Activated naive CD8-positive, alpha-beta T cell treated with anti-CD3 and anti-CD28 coated beads, Interleukin-2, amount 10 ng/mL, durations not matched to agents 7 days and 5 days (primary cell): Measurements from ENCODE around the gene USP47. TPM values are rescaled to one million over a fixed set of nuclear protein-coding genes. Genes with fewer than 3 reads are reported as not detected.

Experiments
- ATAC-seq: fragments of 150-1000 bp; cut with Tn5 transposase; one replicate; pipeline ENCODE4 v1.10.0; 2021; ENCODE audit warnings: low read depth, moderate library complexity
- POLR2A ChIA-PET: fragments of 350-600 bp; sonication (Branson Sonifier 250); formaldehyde crosslinking; loops from one replicate; lab custom pipeline; 2021; ENCODE audit warnings: antibody characterized with exemption; lab: Charles Lee
- DNase-seq: peaks from one replicate; pipeline ENCODE4 v3.0.0; 2021
- H3K27ac Mint-ChIP-seq: one replicate; pipeline ENCODE4 v1.8.0; 2022; ENCODE audit warnings: mild to moderate bottlenecking, mixed read lengths
- H3K27me3 Mint-ChIP-seq: one replicate; pipeline ENCODE4 v1.8.0; 2022; ENCODE audit warnings: mild to moderate bottlenecking, moderate library complexity, mixed read lengths
- H3K36me3 Mint-ChIP-seq: one replicate; pipeline ENCODE4 v1.8.0; 2021; ENCODE audit warnings: mild to moderate bottlenecking, mixed read lengths
- H3K4me1 Mint-ChIP-seq: one replicate; pipeline ENCODE4 v1.8.0; 2021; ENCODE audit warnings: mixed read lengths
- H3K4me3 Mint-ChIP-seq: one replicate; pipeline ENCODE4 v1.8.0; 2022; ENCODE audit warnings: mild to moderate bottlenecking, moderate library complexity, mixed read lengths
- H3K9me3 Mint-ChIP-seq: one replicate; pipeline ENCODE4 v1.8.0; 2021; ENCODE audit warnings: mixed read lengths
- total RNA-seq, 2 experiments: library from RNA; stranded (reverse); gene quantifications; one replicate each; pipeline ENCODE4 v1.2.3, GENCODE V29; 2021

Gene USP47
- total RNA-seq, 2 experiments from 2014 or later: 43.7 to 46.0 TPM

- Mint-ChIP-seq H3K27ac (no peak overlapping the region), H3K36me3 (peaks cover 10% of the 10 kb centered on the region), H3K4me1 (peaks cover 31% of the 10 kb centered on the region), H3K9me3 (no peaks in the 10 kb centered on the region), H3K27me3 (no peaks in the 10 kb centered on the region), H3K4me3 (no peak overlapping the region)
- POLR2A ChIA-PET: no interaction called here
- no peak for ATAC-seq
- no peak for DNase-seq
Observed at GRCh38 chr11:11860103-11860979, 18.6 kb downstream of the USP47 start.

GRCh38 chr11:11862999-11863398 is 21.2 kb downstream of the USP47 start:
- H3K4me3 Mint-ChIP-seq: no peak overlapping the region
- peaks cover 22% of the 10 kb centered on the region for H3K36me3 Mint-ChIP-seq
- DNase-seq (no peak), ATAC-seq (no peak)
- peaks cover 36% of the 10 kb centered on the region for H3K4me1 Mint-ChIP-seq
- no peaks in the 10 kb centered on the region for H3K27me3 Mint-ChIP-seq
- H3K9me3 Mint-ChIP-seq: peaks cover 3% of the 10 kb centered on the region
- POLR2A ChIA-PET: no interaction called here
- H3K27ac Mint-ChIP-seq: no peak overlapping the region

GRCh38 chr11:11864332-11864731 is 22.6 kb downstream of the USP47 start:
- Mint-ChIP-seq H3K36me3 (peaks cover 26% of the 10 kb centered on the region), H3K4me3 (no peak overlapping the region), H3K27ac (no peak overlapping the region), H3K4me1 (peaks cover 32% of the 10 kb centered on the region), H3K9me3 (peaks cover 5% of the 10 kb centered on the region), H3K27me3 (no peaks in the 10 kb centered on the region)
- DNase-seq (no peak), ATAC-seq (no peak)
- POLR2A ChIA-PET: no interaction called here

GRCh38 chr11:11864803-11865202 is 23.0 kb downstream of the USP47 start:
- H3K27ac Mint-ChIP-seq: peak overlapping the region; percentile 36

GRCh38 chr11:11865449-11865848 is 23.7 kb downstream of the USP47 start:
- DNase-seq: no peak
- H3K27ac Mint-ChIP-seq: no peak overlapping the region
- POLR2A ChIA-PET: no interaction called here
- H3K27me3 Mint-ChIP-seq: no peaks in the 10 kb centered on the region
- H3K36me3 Mint-ChIP-seq: peaks cover 22% of the 10 kb centered on the region
- H3K9me3 Mint-ChIP-seq: peaks cover 5% of the 10 kb centered on the region
- no peak overlapping the region for H3K4me3 Mint-ChIP-seq
- H3K4me1 Mint-ChIP-seq: peaks cover 37% of the 10 kb centered on the region
- no peak for ATAC-seq

More at GRCh38 chr11:11864803-11865202, 23.0 kb downstream of the USP47 start:
- no peak overlapping the region for H3K4me3 Mint-ChIP-seq
- no peak for ATAC-seq
- peaks cover 5% of the 10 kb centered on the region for H3K9me3 Mint-ChIP-seq
- POLR2A ChIA-PET: no interaction called here
- no peaks in the 10 kb centered on the region for H3K27me3 Mint-ChIP-seq
- DNase-seq: no peak
- peaks cover 32% of the 10 kb centered on the region for H3K4me1 Mint-ChIP-seq
- H3K36me3 Mint-ChIP-seq: peaks cover 24% of the 10 kb centered on the region

- Mint-ChIP-seq H3K36me3 (peaks cover 19% of the 10 kb centered on the region), H3K4me3 (no peak overlapping the region), H3K27ac (no peak overlapping the region), H3K9me3 (peaks cover 5% of the 10 kb centered on the region), H3K27me3 (no peaks in the 10 kb centered on the region), H3K4me1 (peaks cover 43% of the 10 kb centered on the region)
- DNase-seq: no peak
- ATAC-seq: no peak
- POLR2A ChIA-PET: no interaction called here
Observed at GRCh38 chr11:11866203-11866602, 24.4 kb downstream of the USP47 start.

GRCh38 chr11:11867720-11868119 is 25.9 kb downstream of the USP47 start:
- DNase-seq (no peak), ATAC-seq (no peak)
- Mint-ChIP-seq H3K4me3 (no peak overlapping the region), H3K27ac (no peak overlapping the region), H3K4me1 (peaks cover 53% of the 10 kb centered on the region), H3K36me3 (peaks cover 22% of the 10 kb centered on the region), H3K27me3 (no peaks in the 10 kb centered on the region), H3K9me3 (peaks cover 5% of the 10 kb centered on the region)
- POLR2A ChIA-PET: interaction anchor here (0.8 kb wide), 1 partner anchor 26 kb away, joined by 3 read pairs; the partner anchor contains the start of gene USP47

GRCh38 chr11:11871991-11872401 is 30.2 kb downstream of the USP47 start:
- H3K9me3 Mint-ChIP-seq: peaks cover 5% of the 10 kb centered on the region
- ATAC-seq: no peak
- H3K27ac Mint-ChIP-seq: no peak overlapping the region
- H3K27me3 Mint-ChIP-seq: no peaks in the 10 kb centered on the region
- no peak for DNase-seq
- H3K4me1 Mint-ChIP-seq: peaks cover 33% of the 10 kb centered on the region
- POLR2A ChIA-PET: no interaction called here
- H3K4me3 Mint-ChIP-seq: no peak overlapping the region
- H3K36me3 Mint-ChIP-seq: peaks cover 20% of the 10 kb centered on the region

- H3K4me3 Mint-ChIP-seq: no peak overlapping the region
- DNase-seq (no peak), ATAC-seq (no peak)
- POLR2A ChIA-PET: no interaction called here
- peaks cover 14% of the 10 kb centered on the region for H3K36me3 Mint-ChIP-seq
- H3K27me3 Mint-ChIP-seq: no peaks in the 10 kb centered on the region
- no peak overlapping the region for H3K27ac Mint-ChIP-seq
- H3K4me1 Mint-ChIP-seq: peaks cover 19% of the 10 kb centered on the region
- H3K9me3 Mint-ChIP-seq: no peaks in the 10 kb centered on the region
Observed at GRCh38 chr11:11876458-11876857, 34.7 kb downstream of the USP47 start.

- H3K4me1 Mint-ChIP-seq: peaks cover 19% of the 10 kb centered on the region
- no peak overlapping the region for H3K27ac Mint-ChIP-seq
- ATAC-seq (no peak), DNase-seq (no peak)
- H3K27me3 Mint-ChIP-seq: no peaks in the 10 kb centered on the region
- POLR2A ChIA-PET: no interaction called here
- peaks cover 20% of the 10 kb centered on the region for H3K36me3 Mint-ChIP-seq
- H3K9me3 Mint-ChIP-seq: peaks cover 3% of the 10 kb centered on the region
- no peak overlapping the region for H3K4me3 Mint-ChIP-seq
Observed at GRCh38 chr11:11880179-11880578, 38.4 kb downstream of the USP47 start.

GRCh38 chr11:11882539-11882938 is 40.8 kb downstream of the USP47 start:
- Mint-ChIP-seq H3K27ac (no peak overlapping the region), H3K36me3 (peaks cover 44% of the 10 kb centered on the region), H3K27me3 (no peaks in the 10 kb centered on the region), H3K4me1 (peaks cover 19% of the 10 kb centered on the region), H3K9me3 (peaks cover 7% of the 10 kb centered on the region), H3K4me3 (no peak overlapping the region)
- POLR2A ChIA-PET: no interaction called here
- ATAC-seq (no peak), DNase-seq (no peak)

GRCh38 chr11:11884351-11884750 is 42.6 kb downstream of the USP47 start:
- Mint-ChIP-seq H3K9me3 (peaks cover 7% of the 10 kb centered on the region), H3K4me3 (no peak overlapping the region), H3K27ac (no peak overlapping the region), H3K4me1 (peaks cover 19% of the 10 kb centered on the region), H3K27me3 (no peaks in the 10 kb centered on the region), H3K36me3 (peaks cover 57% of the 10 kb centered on the region)
- ATAC-seq (no peak), DNase-seq (no peak)
- POLR2A ChIA-PET: no interaction called here

- peaks cover 7% of the 10 kb centered on the region for H3K9me3 Mint-ChIP-seq
- DNase-seq (no peak), ATAC-seq (no peak)
- no peaks in the 10 kb centered on the region for H3K27me3 Mint-ChIP-seq
- H3K4me1 Mint-ChIP-seq: peaks cover 21% of the 10 kb centered on the region
- H3K27ac Mint-ChIP-seq: peak overlapping the region; percentile 37
- peaks cover 57% of the 10 kb centered on the region for H3K36me3 Mint-ChIP-seq
- POLR2A ChIA-PET: no interaction called here
- peak overlapping the region; percentile 18 for H3K4me3 Mint-ChIP-seq
Observed at GRCh38 chr11:11884774-11885481, 43.2 kb downstream of the USP47 start.

GRCh38 chr11:11894486-11894885 is 52.7 kb downstream of the USP47 start:
- Mint-ChIP-seq H3K9me3 (no peaks in the 10 kb centered on the region), H3K36me3 (peaks cover 15% of the 10 kb centered on the region), H3K4me1 (peaks cover 11% of the 10 kb centered on the region), H3K27me3 (no peaks in the 10 kb centered on the region), H3K4me3 (no peak overlapping the region), H3K27ac (no peak overlapping the region)
- ATAC-seq (no peak), DNase-seq (no peak)
- POLR2A ChIA-PET: no interaction called here
